PFSK-1 (cell line): ENCODE data around the gene ST7.

Experiments
- FOXP2 ChIP-seq: optimal IDR thresholded peaks from 2 replicates; pipeline ENCODE3; 2011; ENCODE audit warnings: borderline replicate concordance, control low read depth, inconsistent platforms; ENCODE audit not compliant: insufficient read depth; ENCODE audit errors: extremely low read length, extremely low read depth
- POLR2AphosphoS5 ChIP-seq: IDR thresholded peaks from 2 replicates; pipeline ENCODE4 v1.6.1; 2012; ENCODE audit warnings: low read depth, mild to moderate bottlenecking, control low read depth, low read length, moderate library complexity
- REST ChIP-seq, 2 experiments: IDR thresholded peaks; 2 replicates each; pipeline versions ENCODE4 v1.6.1 to v1.8.0; 2011 to 2012; ENCODE audit warnings: low read depth in 2 of 2, low read length in 2 of 2, control low read depth in 1 of 2, inconsistent platforms in 1 of 2, mild to moderate bottlenecking in 1 of 2, moderate library complexity in 1 of 2; ENCODE audit not compliant: insufficient read depth in 1 of 2
- SIN3A ChIP-seq: IDR thresholded peaks from 2 replicates; pipeline ENCODE4 v1.6.1; 2012; ENCODE audit warnings: mild to moderate bottlenecking, low read length, moderate library complexity, borderline replicate concordance; ENCODE audit not compliant: insufficient read depth
- TAF1 ChIP-seq: IDR thresholded peaks from 2 replicates; pipeline ENCODE4 v1.6.1; 2012; ENCODE audit warnings: low read length, control low read depth, borderline replicate concordance; ENCODE audit not compliant: insufficient read depth

Gene ST7

GRCh38 chr7:117012696-117013095, 59.4 kb downstream of the ST7 start:
- TF ChIP-seq FOXP2 (no peak), SIN3A (no peak), TAF1 (no peak), POLR2AphosphoS5 (no peak), REST (IDR thresholded peaks at IDR 0.05; ENCODE audit: insufficient read depth in 1 of 2, low read depth in 2 of 2, low read length in 2 of 2) (no peak)

GRCh38 chr7:117014099-117014656, 60.9 kb downstream of the ST7 start:
- no peak for TF ChIP-seq REST (IDR thresholded peaks at IDR 0.05; ENCODE audit: insufficient read depth in 1 of 2, low read depth in 2 of 2, low read length in 2 of 2)
- TF ChIP-seq FOXP2: no peak
- TF ChIP-seq SIN3A: no peak
- no peak for TF ChIP-seq TAF1
- TF ChIP-seq POLR2AphosphoS5: no peak

- no peak for TF ChIP-seq POLR2AphosphoS5
- TF ChIP-seq TAF1: no peak
- no peak for TF ChIP-seq FOXP2
- no peak for TF ChIP-seq SIN3A
- no peak for TF ChIP-seq REST (IDR thresholded peaks at IDR 0.05; ENCODE audit: insufficient read depth in 1 of 2, low read depth in 2 of 2, low read length in 2 of 2)
Observed at GRCh38 chr7:117014673-117015133, 61.4 kb downstream of the ST7 start.

- TF ChIP-seq POLR2AphosphoS5 (no peak), REST (IDR thresholded peaks at IDR 0.05; ENCODE audit: insufficient read depth in 1 of 2, low read depth in 2 of 2, low read length in 2 of 2) (no peak), FOXP2 (no peak), TAF1 (no peak), SIN3A (no peak)
Observed at GRCh38 chr7:117015258-117016184, 62.2 kb downstream of the ST7 start.
